HG03108 (cell line): ENCODE results near the gene ADCK2.
"Not testable (repeated sequence)": the region's sequence is repeated elsewhere in the genome, so short reads cannot be mapped to it uniquely, and the experiment has no call there.

Source experiments
- ATAC-seq: cut with Tn5 transposase; IDR thresholded peaks from one replicate; pipeline ENCODE4 v1.9.1; 2021; ENCODE audit warnings: moderate library complexity; ENCODE audit not compliant: unreplicated experiment

Gene ADCK2, protein sequence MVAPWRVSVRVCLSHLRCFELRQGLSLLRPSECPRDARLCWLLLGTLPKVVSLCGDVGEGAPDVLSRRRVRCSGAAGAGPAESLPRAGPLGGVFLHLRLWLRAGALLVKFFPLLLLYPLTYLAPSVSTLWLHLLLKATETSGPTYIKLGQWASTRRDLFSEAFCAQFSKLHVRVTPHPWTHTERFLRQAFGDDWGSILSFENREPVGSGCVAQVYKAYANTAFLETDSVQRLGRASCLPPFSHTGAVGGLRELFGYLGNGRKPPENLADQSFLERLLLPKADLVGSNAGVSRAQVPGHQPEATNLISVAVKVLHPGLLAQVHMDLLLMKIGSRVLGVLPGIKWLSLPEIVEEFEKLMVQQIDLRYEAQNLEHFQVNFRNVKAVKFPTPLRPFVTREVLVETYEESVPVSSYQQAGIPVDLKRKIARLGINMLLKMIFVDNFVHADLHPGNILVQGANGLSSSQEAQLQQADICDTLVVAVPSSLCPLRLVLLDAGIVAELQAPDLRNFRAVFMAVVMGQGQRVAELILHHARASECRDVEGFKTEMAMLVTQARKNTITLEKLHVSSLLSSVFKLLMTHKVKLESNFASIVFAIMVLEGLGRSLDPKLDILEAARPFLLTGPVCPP

DNA sequence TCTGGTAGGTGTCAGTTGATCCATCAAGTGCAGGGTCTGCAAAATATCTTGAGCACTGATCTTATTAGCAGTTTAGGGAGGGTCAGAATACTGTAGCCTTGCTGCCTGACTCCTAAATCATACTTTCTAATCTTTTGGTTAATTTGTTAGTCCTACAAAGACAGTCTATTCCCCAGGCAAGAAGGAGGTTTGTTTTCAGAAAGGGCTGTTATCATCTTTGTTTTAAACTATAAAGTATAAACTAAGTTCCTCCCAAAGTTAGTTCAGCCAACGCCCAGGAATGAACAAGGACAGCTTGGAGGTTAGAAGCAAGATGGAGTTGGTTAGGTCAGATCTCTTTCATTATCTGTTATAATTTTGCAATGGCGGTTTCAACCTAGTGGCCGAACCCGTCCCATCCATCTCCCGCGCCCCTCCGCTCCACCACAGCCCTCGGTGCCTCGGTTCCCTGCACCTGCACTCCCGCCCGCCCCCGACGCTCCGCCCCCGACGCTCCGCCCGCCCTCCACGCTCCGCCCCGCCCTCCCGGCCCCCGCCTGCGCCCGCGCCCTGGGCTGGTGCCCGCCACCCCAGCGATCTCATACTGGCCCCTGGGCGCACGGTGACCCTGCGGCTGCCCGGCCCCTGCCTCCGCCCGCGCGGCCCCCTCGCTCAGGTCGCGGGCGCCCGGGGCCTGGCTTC lies at the start of gene ADCK2:
Gene ADCK2 (plus strand): TSS at position 564 of the 681 bp plus-strand sequence. CDS start 386 bp downstream, outside the sequence.
- peak; percentile 43 for ATAC-seq

DNA sequence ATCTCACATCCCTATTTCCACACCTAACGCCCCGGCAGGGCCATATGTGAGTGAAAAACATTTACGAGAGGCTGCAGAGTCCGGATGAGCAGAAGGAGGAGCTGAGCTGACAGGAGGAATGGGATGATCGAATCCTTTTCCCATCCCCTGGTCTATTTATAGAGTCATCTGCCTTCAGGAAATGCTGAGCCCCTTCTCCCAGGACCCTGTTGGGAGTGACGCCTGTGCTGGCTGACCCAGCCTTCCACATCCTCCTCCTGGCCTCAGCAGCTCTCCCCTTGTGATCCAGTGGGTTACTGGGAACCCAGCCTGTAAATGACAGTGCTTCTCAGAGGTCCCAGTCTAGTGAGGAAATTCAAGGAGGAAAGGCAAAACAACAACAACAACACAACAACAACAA lies 48.8 kb upstream of the ADCK2 start:
- ATAC-seq = no peak

DNA sequence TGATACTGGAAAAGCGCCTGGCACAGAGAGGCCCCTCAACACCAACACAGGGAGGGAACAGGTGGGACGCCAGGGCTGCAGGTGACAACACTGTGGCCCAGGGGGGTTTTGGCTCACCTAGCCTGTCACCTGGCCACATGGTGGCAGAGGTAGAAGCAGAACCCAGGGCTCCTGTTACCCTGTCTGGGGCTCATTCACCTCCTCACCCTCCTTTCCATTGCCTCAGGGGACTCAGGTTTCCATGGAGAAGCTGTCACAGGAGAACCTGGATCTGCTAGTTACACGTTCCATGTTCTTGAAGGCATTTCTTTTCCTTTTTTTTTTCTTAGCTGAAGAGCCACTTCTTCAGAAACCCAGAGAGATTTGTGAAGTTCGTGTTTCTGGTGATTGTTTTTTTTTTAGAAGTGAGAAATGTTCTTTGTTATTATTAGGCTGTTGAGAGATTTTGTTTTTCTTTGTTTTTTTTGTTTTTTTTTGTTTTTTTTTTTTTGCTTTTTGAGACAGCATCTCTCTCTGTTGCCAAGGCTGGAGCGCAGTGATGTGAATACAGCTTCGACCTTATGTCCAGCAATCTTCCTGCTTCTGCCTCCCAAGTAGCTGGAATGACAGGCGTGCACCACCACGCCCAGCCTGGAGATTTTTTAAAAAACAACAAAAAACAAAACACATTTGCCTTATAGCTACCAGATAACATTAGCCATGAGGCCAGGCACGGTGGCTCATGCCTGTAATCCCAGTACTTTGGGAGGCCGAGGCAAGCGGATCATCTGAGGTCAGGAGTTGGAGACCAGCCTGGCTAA lies 48.2 kb upstream of the ADCK2 start:
- ATAC-seq = no peak

DNA sequence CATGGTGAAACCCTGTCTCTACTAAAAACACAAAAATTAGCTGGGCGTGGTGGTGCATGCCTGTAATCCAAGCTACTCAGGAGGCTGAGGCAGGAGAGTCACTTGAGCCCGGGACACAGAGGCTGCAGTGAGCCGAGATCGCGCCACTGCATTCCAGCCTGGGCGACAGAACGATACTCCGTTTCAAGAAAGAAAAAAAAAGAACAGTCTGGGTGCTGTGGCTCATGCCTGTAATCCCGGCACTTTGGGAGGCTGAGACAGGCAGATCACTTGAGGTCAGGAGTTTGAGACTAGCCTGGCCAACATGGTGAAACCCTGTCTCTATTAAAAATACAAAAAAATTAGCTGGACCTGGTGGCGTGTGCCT lies 47.6 kb upstream of the ADCK2 start:
- not testable (repeated sequence) for ATAC-seq

DNA sequence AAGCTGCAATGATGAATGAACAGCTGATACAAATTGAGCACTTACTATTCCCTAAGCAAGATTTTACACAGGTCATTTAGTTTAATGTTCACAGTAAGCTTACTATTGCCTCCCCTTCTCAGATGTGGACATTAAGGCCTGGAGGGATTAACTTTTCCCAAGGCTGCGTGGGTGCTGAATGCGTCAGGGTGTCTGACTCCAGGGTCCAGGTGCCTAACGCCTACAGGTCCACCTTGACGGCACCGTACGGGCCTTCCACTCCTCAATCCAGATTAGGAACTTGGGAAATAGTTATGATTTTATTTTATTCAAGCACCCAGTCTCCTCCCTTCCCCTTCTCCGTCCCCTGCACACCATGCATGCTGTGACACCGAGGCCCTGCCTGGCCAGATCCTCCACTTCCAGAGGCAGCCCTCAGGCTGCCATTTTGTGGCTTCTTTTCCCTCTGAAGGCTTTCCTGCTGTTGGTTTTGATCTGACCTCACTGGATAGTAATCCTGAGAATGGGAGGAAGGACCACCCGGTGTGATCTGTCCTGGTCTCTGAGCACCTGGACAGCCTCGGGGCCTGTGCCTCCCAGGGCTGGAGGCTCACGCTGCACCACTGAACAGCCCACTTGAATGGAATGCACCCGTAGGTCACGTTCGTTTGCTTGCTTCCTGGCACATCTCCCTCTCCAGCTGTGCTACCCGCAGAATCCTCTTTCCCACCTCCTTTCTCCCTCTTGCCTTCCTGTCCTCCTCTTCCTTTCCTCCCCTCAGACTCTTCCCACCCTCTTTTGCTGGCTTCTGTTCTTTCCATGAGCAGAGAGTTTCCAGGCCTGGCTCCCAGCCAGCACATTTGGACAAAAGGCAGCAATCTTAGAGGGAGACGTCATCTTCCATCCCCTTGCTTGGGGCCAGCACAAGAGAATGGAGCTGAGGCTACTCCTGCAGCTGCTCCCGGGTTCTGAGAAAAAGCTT lies 46.6 kb upstream of the ADCK2 start:
- no peak for ATAC-seq

DNA sequence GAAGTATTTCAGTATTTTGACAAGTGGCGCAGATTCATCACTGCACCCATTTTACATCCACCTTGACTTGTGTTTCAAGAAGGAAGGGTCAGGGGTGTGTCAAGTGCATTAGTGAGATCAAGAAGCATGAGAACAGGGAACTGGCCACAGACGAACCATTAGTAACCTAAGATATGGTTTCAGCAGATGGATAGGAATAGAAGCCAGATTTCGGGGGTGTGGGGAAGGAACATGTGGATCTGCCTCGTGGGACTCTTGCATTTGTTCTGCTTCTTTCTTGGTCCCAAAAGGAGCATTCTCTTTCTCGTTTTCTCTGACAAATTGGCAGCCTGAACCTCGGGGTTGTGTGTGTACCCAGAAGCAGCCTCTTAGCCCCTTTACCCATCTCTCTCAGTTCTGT lies 41.7 kb upstream of the ADCK2 start:
- ATAC-seq = no peak

DNA sequence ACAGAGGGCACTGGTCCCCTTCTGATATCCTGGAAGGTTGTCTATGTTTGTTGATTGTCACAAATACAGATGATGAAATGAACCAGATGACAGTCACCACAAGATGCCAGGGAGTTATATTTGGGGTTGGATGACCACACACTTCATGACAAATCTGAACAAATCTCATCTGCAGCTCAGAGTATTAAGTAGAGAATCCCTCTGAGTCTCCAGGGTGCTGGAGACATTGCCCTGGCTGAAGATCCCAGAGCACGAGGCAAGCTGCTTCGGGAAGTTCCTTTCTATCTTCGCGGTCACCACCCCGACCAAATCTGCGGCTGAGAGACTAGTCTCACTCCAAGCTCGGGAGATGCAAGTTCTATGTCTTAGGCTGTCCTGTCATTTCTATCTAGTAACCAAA lies 41.1 kb upstream of the ADCK2 start:
- ATAC-seq = no peak

DNA sequence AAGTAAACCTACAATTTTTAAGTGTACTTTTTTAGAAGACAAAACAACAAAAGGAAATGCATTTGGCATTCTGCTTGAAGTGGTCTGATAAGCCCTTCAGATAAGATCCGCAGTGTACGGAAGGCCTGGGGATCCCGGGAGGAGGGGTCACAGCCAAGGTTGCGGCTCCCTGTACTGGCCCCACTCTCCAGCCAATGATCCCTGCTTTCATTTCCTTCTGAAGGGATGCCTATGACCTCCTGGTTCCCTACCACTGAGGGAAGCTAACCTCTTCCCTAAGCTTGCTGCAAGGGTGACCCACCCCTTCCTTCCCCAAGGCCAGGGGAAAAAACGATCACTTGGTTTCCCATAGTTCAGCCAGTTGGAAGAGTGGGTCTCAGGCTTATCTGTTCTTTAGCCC lies 37.4 kb upstream of the ADCK2 start:
- ATAC-seq = no peak

DNA sequence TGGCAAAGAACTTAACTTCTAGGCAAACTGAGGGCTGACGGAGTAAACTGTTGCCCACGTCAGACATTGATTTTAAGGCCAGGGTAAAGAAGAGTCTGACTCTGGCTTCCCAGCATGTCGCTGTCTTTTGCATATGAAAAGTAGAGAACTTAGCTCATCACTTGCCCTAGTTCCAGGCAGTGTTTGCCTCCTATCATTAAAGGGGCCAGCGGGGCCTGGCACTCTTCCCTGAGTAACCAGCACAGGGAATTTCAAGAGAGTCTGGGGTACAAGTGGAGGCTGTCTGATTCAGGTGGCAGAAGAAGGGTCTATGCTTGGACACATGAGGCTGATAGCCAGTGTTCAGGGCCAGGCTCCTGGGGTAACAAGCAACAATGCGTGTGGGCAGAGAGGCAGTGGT lies 36.9 kb upstream of the ADCK2 start:
- no peak for ATAC-seq

DNA sequence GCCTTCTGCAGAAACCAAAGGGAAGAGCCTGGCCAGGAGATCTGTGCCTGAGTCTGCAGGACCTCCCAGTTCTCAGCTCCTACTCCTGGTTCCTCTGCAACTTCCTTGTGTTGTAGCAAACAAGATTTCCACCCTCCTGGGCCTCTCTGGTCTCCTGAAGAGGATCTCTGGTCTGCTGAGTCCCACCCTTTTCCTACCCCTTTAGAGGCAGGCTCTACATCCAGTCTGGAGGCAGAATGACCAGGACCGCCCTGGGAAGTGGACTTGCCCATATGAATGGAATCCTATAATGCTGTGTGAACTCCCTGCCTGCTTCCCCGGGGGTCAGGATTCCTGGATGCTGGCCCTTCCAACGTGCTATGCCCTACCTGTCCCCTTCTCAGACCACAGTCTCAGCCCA lies 35.3 kb upstream of the ADCK2 start:
- no peak for ATAC-seq

DNA sequence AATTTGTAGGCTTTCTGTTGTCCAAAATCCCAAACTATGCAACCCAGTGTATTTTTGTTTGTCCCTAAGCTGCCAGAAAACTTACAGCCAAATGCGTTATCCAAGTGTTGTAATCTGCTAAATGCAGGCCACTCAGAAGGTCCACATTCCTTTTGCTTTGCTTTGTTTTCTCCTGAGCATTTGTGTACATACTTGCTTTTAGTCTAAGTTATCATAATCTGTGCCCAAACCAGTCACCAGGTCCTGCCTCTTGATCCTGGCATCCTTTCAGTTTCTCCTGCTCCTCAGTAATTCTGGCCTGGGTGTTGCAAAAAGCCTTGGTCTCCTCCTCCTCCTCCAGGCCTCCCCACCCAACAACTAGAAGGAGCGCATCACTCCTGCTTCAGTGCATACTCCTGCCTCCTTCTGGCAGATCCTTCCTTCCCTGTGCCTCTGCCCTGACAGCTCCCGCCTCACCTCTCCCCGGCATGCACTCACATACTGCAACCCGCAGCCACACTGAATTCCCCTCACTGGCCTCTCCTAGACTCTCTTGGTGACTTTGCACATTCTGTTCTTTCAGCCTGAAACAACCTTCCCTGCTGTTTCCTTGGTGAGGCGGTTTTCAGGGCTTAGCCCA lies 34.5 kb upstream of the ADCK2 start:
- ATAC-seq = no peak

DNA sequence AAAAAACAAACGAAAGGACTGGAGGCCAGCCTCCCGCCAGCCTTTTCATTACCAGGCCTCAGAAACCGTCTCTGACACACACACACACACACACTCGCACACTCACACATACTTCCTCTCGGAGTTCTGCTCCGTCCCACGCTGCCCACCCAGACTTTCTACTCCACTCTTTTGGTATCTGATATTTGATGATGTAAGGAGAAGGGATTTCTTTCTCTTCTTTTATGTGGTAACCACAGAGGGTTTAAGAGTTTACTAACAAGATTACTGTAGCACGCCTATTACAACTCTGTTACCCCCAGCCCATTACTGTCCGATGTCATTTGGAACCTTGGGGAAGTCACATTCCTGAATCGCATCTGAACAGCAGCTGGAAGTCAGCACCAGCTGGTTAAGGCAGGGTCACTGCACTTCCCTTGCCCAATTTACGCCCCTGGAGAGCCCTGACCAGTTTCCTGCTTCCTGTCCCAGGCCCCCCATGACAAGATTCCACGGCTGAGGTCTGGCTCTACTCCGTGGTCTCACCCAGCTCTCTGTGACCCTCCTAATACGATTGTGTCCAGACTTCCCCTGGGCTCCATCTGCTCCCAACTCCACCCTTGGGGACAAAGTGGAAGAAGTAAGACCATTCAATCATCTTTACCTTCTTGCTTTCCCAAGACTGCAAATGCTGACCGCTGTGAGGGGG lies 33.2 kb upstream of the ADCK2 start:
- no peak for ATAC-seq

DNA sequence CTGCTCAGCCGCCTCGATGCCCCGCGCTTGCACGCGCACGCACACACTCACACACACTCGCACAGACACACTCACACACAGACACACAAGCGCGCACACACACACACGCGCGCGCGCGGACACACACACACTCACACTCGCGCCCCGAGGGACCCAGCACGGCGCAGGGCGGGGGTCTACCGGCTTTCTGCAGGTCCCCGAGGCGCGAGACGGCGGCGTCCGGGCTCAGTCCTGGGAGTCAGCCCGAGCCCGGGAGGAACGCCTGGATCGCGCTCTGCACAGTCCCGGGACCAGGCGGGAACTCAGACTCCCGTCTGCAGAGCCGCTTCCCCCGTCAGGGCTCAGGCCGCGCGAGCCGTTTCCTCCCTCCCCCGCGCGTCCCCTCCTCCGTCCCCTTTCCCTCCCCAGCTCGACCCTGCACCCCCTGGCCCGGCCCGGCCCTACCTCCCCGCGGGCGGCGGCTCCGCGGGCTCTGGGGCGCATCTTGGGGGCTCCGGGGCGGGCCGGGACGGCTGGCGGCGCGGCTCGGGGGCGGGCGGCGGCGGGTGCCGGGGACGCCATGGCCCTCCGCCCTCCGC lies 32.6 kb upstream of the ADCK2 start:
- no peak for ATAC-seq

DNA sequence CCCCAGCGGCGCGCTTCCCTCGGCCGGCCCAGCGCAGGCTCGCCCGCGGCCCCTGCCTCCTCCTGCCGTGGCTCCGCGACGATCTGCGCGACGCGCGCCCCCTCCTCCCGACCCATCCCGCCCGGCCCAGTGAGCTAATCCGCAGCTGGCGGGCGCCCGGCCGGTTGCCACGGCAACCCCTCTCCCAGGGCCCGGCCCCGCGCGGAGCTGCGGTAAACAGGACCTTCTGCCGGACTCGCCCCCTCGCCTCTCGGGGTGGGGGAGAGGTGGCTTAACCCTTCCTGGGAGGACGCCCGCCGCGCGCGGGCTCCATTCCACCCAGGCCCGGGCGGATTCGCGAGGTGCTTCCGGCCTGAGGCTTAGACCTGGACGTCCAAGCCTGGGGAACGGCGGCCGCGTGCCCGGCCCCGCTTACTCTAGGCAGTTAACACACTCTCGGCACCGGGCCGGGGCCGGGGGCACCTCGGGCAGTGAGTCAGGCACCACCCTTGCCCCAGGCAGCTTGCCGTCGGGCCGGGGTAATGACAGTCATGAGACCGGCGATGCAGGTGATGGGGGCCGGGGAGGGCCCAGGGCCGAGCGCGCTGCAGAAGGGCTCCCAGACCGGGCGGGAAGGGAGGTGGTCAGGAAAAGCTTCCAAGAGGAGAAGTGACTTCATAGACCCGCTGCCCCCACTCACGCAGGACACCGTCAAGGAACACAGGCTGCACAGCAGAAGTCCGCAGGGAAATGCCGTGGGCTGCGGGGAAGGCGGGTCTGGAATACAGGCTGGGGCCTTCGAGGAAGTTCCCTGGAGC lies 31.8 kb upstream of the ADCK2 start, which contains the start of gene DENND2A:
Gene DENND2A (minus strand): TSS at position 87 of the 797 bp plus-strand sequence. CDS start 38,416 bp downstream, outside the sequence.
- ATAC-seq = no peak

DNA sequence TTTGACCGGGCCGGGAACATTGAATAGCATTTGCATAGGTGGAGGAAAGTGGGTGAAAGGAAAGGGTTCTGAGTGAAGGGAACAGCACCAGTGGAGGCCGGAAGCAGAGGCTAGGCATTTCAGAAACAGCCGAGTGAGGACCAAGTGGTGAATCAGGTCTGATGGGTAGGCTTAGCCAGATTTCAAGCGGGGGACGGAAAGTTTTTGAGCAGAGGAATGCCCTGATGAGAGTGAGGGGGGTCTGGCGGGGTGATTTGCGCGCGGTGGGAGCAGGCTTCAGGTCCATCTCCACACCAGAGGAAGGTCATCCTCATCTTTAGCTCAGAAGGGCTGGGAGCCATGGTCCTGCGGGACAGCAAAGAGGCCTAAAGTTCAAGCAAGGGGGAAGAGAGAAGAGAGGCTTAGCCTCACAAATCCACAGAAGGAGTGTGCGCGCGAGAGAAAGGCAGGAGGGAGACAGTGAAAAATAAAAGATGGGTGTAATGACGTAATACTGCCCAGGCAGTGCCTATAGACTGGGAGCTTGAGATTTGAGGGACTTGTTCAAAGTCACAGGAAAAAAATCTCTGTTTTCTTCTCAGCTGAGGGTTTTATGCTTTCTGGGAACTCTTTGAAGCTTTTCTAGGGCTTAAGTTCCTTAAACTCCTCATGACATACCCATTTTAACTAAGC lies 31.1 kb upstream of the ADCK2 start:
- no peak for ATAC-seq

DNA sequence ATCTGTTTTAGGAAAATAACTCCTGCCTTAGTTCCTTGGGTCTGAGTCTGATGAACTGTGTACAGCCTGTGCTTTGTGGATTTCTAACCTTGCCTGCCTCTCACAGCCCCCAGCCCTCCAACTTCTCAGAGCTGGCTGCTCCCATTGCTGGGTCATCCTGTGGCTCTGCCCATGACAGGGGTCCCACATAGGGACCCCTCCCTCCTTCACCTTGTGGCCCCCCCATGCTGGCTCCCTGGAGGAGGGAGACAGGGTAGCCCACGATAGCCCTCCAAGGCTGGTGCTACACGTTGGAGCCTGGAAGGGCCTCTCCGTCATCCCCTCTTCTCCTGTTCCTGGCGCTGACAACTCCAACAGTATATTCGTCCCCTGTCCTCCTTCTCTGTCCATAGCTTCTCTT lies 29.3 kb upstream of the ADCK2 start:
- no peak for ATAC-seq

DNA sequence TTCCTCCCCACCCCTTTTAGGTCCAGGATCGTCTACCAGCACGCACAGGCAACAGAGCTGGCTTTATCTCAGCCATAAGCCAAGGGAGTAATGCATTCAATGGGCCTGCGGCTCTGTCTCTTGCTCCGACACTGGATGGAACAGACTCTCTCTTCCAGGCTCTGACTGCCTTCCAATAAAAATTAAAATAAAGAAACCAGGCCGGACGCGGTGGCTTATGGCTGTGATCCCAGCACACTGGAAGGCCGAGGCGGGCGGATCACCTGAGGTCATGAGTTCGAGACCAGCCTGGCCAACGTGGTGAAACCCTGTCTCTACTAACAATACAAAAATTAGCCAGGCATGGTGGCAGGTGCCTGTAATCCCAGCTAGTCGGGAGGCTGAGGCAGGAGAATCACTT lies 28.0 kb upstream of the ADCK2 start:
- not testable (repeated sequence) for ATAC-seq
